GM18517 (cell line): ENCODE results near the gene TMEM163.
"Not testable (repeated sequence)": the region's sequence is repeated elsewhere in the genome, so short reads cannot be mapped to it uniquely, and the experiment has no call there.

ENCODE experiments used
- ATAC-seq: cut with Tn5 transposase; IDR thresholded peaks from one replicate; pipeline ENCODE4 v1.9.1; 2021; ENCODE audit warnings: mild to moderate bottlenecking, moderate library complexity; ENCODE audit not compliant: unreplicated experiment

The TMEM163 gene

GRCh38 chr2:134540990-134541389, 177.8 kb downstream of the TMEM163 start:
- ATAC-seq = no peak

- no peak for ATAC-seq
Measured at GRCh38 chr2:134539981-134540380, 178.8 kb downstream of the TMEM163 start.

- ATAC-seq = no peak
Measured at GRCh38 chr2:134537702-134538101, 181.1 kb downstream of the TMEM163 start.

- ATAC-seq = no peak
Measured at GRCh38 chr2:134537121-134537520, 181.7 kb downstream of the TMEM163 start.

GRCh38 chr2:134536296-134536695, 182.5 kb downstream of the TMEM163 start:
- ATAC-seq = no peak

- ATAC-seq = no peak
Measured at GRCh38 chr2:134532537-134532936, 186.3 kb downstream of the TMEM163 start.

- no peak for ATAC-seq
Measured at GRCh38 chr2:134527381-134527780, 191.4 kb downstream of the TMEM163 start.

- no peak for ATAC-seq
Measured at GRCh38 chr2:134522496-134523455, 196.0 kb downstream of the TMEM163 start.

- no peak for ATAC-seq
Measured at GRCh38 chr2:134518101-134518500, 200.7 kb downstream of the TMEM163 start.

- no peak for ATAC-seq
Measured at GRCh38 chr2:134515137-134515536, 203.7 kb downstream of the TMEM163 start.

GRCh38 chr2:134513465-134513804, 205.4 kb downstream of the TMEM163 start:
- ATAC-seq = no peak

- no peak for ATAC-seq
Measured at GRCh38 chr2:134512734-134513464, 205.9 kb downstream of the TMEM163 start.

- no peak for ATAC-seq
Measured at GRCh38 chr2:134508391-134508790, 210.4 kb downstream of the TMEM163 start.

GRCh38 chr2:134507697-134508096, 211.1 kb downstream of the TMEM163 start:
- no peak for ATAC-seq

- ATAC-seq = not testable (repeated sequence)
Measured at GRCh38 chr2:134507159-134507558, 211.6 kb downstream of the TMEM163 start.

GRCh38 chr2:134505446-134505845, 213.4 kb downstream of the TMEM163 start:
- no peak for ATAC-seq

GRCh38 chr2:134504586-134505336, 214.0 kb downstream of the TMEM163 start:
- no peak for ATAC-seq

GRCh38 chr2:134502104-134502503, 216.7 kb downstream of the TMEM163 start:
- no peak for ATAC-seq

GRCh38 chr2:134501476-134502091, 217.2 kb downstream of the TMEM163 start:
- ATAC-seq = no peak

GRCh38 chr2:134500211-134500935, 218.4 kb downstream of the TMEM163 start:
- no peak for ATAC-seq
